GM18907 (cell line): ENCODE results near the gene PKM.

ENCODE experiments used
- ATAC-seq: cut with Tn5 transposase; IDR thresholded peaks from one replicate; pipeline ENCODE4 v1.9.1; 2021; ENCODE audit warnings: mild to moderate bottlenecking, moderate library complexity; ENCODE audit not compliant: unreplicated experiment

Gene PKM

GRCh38 chr15:72161361-72162132, 69.4 kb downstream of the PKM start:
- no peak for ATAC-seq

GRCh38 chr15:72160696-72161245, 70.2 kb downstream of the PKM start:
- ATAC-seq = no peak

- ATAC-seq = no peak
Observed at GRCh38 chr15:72156928-72157327, 74.1 kb downstream of the PKM start.

- no peak for ATAC-seq
Observed at GRCh38 chr15:72155635-72156616, 75.1 kb downstream of the PKM start.

- no peak for ATAC-seq
Observed at GRCh38 chr15:72155003-72155621, 75.9 kb downstream of the PKM start.

- no peak for ATAC-seq
Observed at GRCh38 chr15:72154316-72154715, 76.7 kb downstream of the PKM start.

- no peak for ATAC-seq
Observed at GRCh38 chr15:72153269-72154000, 77.6 kb downstream of the PKM start.
